ENCODE results near the gene MUS81. TPM values are rescaled to one million over a fixed set of nuclear protein-coding genes. Genes with fewer than 3 reads are reported as not detected.

The MUS81 gene
- total and polyA plus RNA-seq, 2 of the 13 experiments (the other 11 are each of a cell fraction or from before 2014, with no cell fraction given), result 25.6 to 30.2 TPM

DNA sequence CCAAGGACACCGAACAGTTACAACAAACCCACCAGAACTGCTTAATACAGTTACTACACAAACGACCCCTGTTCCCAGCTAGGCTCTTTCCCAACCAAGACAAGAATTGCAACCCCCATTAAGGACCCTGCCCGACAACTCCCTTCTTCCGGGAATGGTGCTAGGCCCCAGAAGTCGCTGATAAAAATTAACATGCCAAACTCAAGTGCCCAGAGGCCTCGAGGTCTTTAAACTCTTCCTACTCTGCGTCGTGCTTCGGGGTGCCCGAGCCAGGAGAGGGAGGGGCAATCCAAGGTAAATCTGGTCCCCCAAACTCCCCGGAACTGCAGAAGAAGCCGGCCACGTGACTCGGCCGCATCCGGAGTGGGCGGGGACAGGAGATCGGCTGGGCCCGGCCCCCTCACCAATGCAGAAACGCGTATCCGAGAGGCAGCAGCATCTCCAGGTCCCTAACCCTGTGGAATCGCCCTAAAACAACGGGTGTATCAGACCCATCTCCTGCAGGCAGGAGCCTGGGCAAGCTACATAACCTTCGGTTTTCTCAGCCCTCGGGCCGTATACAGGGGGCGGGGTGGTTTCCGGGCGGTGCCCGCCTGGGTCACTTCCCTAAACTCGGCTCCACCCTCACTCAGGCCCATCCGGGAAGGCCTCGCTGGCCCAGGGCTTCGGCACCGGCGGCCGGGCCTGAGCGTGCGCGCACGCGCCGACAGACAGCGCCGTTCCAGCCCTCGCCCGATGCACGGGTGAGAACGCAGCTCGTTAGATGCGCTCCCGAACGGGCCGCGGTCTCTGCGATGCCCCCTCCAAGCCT, 3.3 kb upstream of the MUS81 start (continued):
- peak; percentile 86 for TF ChIP-seq SAP130 (CRISPR knock-in tag; IDR thresholded peaks at IDR 0.05; ENCODE audit: low read depth)
- TF ChIP-seq, protein P1, sequence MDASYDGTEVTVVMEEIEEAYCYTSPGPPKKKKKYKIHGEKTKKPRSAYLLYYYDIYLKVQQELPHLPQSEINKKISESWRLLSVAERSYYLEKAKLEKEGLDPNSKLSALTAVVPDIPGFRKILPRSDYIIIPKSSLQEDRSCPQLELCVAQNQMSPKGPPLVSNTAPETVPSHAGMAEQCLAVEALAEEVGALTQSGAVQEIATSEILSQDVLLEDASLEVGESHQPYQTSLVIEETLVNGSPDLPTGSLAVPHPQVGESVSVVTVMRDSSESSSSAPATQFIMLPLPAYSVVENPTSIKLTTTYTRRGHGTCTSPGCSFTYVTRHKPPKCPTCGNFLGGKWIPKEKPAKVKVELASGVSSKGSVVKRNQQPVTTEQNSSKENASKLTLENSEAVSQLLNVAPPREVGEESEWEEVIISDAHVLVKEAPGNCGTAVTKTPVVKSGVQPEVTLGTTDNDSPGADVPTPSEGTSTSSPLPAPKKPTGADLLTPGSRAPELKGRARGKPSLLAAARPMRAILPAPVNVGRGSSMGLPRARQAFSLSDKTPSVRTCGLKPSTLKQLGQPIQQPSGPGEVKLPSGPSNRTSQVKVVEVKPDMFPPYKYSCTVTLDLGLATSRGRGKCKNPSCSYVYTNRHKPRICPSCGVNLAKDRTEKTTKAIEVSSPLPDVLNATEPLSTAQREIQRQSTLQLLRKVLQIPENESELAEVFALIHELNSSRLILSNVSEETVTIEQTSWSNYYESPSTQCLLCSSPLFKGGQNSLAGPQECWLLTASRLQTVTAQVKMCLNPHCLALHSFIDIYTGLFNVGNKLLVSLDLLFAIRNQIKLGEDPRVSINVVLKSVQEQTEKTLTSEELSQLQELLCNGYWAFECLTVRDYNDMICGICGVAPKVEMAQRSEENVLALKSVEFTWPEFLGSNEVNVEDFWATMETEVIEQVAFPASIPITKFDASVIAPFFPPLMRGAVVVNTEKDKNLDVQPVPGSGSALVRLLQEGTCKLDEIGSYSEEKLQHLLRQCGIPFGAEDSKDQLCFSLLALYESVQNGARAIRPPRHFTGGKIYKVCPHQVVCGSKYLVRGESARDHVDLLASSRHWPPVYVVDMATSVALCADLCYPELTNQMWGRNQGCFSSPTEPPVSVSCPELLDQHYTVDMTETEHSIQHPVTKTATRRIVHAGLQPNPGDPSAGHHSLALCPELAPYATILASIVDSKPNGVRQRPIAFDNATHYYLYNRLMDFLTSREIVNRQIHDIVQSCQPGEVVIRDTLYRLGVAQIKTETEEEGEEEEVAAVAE (CRISPR knock-in tag; IDR thresholded peaks at IDR 0.05; ENCODE audit: borderline replicate concordance), result peak; percentile 48; the same call in 1 of the 2 replicates
- no peak; the same call in none of the 2 replicates for TF ChIP-seq HDAC1 (CRISPR knock-in tag; IDR thresholded peaks at IDR 0.05)
- TF ChIP-seq, protein P2, sequence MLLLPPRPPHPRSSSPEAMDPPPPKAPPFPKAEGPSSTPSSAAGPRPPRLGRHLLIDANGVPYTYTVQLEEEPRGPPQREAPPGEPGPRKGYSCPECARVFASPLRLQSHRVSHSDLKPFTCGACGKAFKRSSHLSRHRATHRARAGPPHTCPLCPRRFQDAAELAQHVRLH (CRISPR knock-in tag; IDR thresholded peaks at IDR 0.05; ENCODE audit: borderline replicate concordance, low read depth), result peak; percentile 65; the same call in 1 of the 2 replicates
- no peak for TF ChIP-seq ZNF761 (CRISPR knock-in tag; conservative IDR thresholded peaks at IDR 0.05)
- peak; percentile 66 for TF ChIP-seq JARID2 (CRISPR knock-in tag; IDR thresholded peaks at IDR 0.05; ENCODE audit: insufficient replicate concordance)
- TF ChIP-seq ZNF44 (CRISPR knock-in tag; IDR thresholded peaks at IDR 0.05), result 0 out of 2 replicates have a peak, but pooled peaks have one; percentile 53
- TF ChIP-seq, protein P3, sequence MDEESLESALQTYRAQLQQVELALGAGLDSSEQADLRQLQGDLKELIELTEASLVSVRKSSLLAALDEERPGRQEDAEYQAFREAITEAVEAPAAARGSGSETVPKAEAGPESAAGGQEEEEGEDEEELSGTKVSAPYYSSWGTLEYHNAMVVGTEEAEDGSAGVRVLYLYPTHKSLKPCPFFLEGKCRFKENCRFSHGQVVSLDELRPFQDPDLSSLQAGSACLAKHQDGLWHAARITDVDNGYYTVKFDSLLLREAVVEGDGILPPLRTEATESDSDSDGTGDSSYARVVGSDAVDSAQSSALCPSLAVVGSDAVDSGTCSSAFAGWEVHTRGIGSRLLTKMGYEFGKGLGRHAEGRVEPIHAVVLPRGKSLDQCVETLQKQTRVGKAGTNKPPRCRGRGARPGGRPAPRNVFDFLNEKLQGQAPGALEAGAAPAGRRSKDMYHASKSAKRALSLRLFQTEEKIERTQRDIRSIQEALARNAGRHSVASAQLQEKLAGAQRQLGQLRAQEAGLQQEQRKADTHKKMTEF (CRISPR knock-in tag; IDR thresholded peaks at IDR 0.05), result peak; percentile 57; the same call in 1 of the 2 replicates
- TF ChIP-seq, protein P4, sequence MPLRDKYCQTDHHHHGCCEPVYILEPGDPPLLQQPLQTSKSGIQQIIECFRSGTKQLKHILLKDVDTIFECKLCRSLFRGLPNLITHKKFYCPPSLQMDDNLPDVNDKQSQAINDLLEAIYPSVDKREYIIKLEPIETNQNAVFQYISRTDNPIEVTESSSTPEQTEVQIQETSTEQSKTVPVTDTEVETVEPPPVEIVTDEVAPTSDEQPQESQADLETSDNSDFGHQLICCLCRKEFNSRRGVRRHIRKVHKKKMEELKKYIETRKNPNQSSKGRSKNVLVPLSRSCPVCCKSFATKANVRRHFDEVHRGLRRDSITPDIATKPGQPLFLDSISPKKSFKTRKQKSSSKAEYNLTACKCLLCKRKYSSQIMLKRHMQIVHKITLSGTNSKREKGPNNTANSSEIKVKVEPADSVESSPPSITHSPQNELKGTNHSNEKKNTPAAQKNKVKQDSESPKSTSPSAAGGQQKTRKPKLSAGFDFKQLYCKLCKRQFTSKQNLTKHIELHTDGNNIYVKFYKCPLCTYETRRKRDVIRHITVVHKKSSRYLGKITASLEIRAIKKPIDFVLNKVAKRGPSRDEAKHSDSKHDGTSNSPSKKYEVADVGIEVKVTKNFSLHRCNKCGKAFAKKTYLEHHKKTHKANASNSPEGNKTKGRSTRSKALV (CRISPR knock-in tag; IDR thresholded peaks at IDR 0.05), result peak; percentile 84

Measured in HepG2 (cell line).